B cell (primary cell): ENCODE data around the gene NUP85. TPM values are rescaled to one million over a fixed set of nuclear protein-coding genes. Genes with fewer than 3 reads are reported as not detected.

Experiments
- ATAC-seq: fragments of 200-7000 bp; cut with Tn5 transposase; one replicate; pipeline ENCODE4 v1.10.0; 2021; ENCODE audit warnings: low read depth, mild to moderate bottlenecking, moderate number of reproducible peaks, moderate library complexity
- CTCF ChIA-PET: fragments of 350-600 bp; sonication (Branson Sonifier 250); formaldehyde crosslinking; loops from one replicate; lab custom pipeline; 2021; ENCODE audit warnings: antibody characterized with exemption, inconsistent platforms; lab: Charles Lee
- POLR2A ChIA-PET: fragments of 350-600 bp; sonication (Branson Sonifier 250); formaldehyde crosslinking; loops from one replicate; lab custom pipeline; 2021; ENCODE audit warnings: antibody characterized with exemption; lab: Charles Lee
- DNase-seq: peaks from one replicate; pipeline ENCODE4 v3.0.0; 2013
- H2AFZ ChIP-seq: 2 replicates; pipeline ENCODE4 v1.6.1; 2012; ENCODE audit warnings: mild to moderate bottlenecking, low read depth, low read length; ENCODE audit not compliant: insufficient read depth, poor library complexity, severe bottlenecking
- H3K27ac ChIP-seq, 2 donors: 1 replicate in 1 of 2; 2 replicates in 1 of 2; pipeline ENCODE4 v1.5.1; 2012 to 2013; ENCODE audit warnings: low read length in 2 of 2, mild to moderate bottlenecking in 2 of 2, moderate library complexity in 1 of 2
- H3K27me3 ChIP-seq, 4 experiments: fragments of 200-600 bp in 1 of 4; sonication (generic) in 1 of 4; replicated peaks in 1 of 4; 1 replicate in 2 of 4; 2 replicates in 2 of 4; pipeline versions ENCODE4 v1.6.1 to v1.7.0; 2013 to 2016; ENCODE audit warnings: low read length in 3 of 4, mild to moderate bottlenecking in 2 of 4, mixed read lengths in 1 of 4, moderate library complexity in 1 of 4; ENCODE audit not compliant: insufficient read depth in 4 of 4, control insufficient read depth in 3 of 4; ENCODE audit errors: control extremely low read depth in 1 of 4
- H3K36me3 ChIP-seq, 2 experiments: replicated peaks in 1 of 2; 1 replicate in 1 of 2; 2 replicates in 1 of 2; pipeline versions ENCODE4 v1.6.1 to v1.7.1; 2013; ENCODE audit warnings: low read length in 1 of 2; ENCODE audit not compliant: insufficient read depth in 2 of 2, control insufficient read depth in 1 of 2; ENCODE audit errors: control extremely low read depth in 1 of 2, extremely low read depth in 1 of 2
- H3K4me1 ChIP-seq, 2 donors: fragments of 200-600 bp in 1 of 2; sonication (generic) in 1 of 2; 1 replicate in 1 of 2; 2 replicates in 1 of 2; pipeline versions ENCODE4 v1.5.1 to v1.6.1; 2013 to 2017; ENCODE audit warnings: low read length in 2 of 2; ENCODE audit not compliant: control insufficient read depth in 2 of 2, insufficient read depth in 2 of 2
- H3K4me2 ChIP-seq: replicated peaks from 2 replicates; pipeline ENCODE3; 2012; ENCODE audit warnings: mild to moderate bottlenecking, low read depth, low read length; ENCODE audit not compliant: poor library complexity, severe bottlenecking
- H3K4me3 ChIP-seq, 5 experiments: fragments of 200-600 bp in 1 of 5; sonication (generic) in 1 of 5; 1 replicate in 3 of 5; 2 replicates in 2 of 5; pipeline versions ENCODE4 v1.5.1 to v1.7.0; 2011 to 2016; ENCODE audit warnings: low read length in 4 of 5, mild to moderate bottlenecking in 4 of 5, low read depth in 2 of 5, control low read depth in 1 of 5, moderate library complexity in 1 of 5; ENCODE audit not compliant: insufficient read depth in 1 of 5; ENCODE audit errors: control extremely low read depth in 1 of 5, extremely low read depth in 1 of 5
- H3K79me2 ChIP-seq: fragments of 200-600 bp; sonication (generic); one replicate; pipeline ENCODE4 v1.6.0; 2016; ENCODE audit warnings: low read length; ENCODE audit not compliant: control insufficient read depth, insufficient read depth
- H3K9ac ChIP-seq: fragments of 200-600 bp; sonication (generic); 2 replicates; pipeline ENCODE4 v1.6.1; 2017; ENCODE audit warnings: mild to moderate bottlenecking, low read length, moderate library complexity
- H3K9me3 ChIP-seq, 3 donors: one replicate each; pipeline versions ENCODE4 v1.6.1 to v1.7.1; 2013; ENCODE audit warnings: low read length in 2 of 3; ENCODE audit not compliant: control insufficient read depth in 2 of 3, insufficient read depth in 1 of 3; ENCODE audit errors: control extremely low read depth in 1 of 3
- H4K20me1 ChIP-seq: 2 replicates; pipeline ENCODE4 v1.6.0; 2012; ENCODE audit warnings: mild to moderate bottlenecking, low read length; ENCODE audit not compliant: insufficient read depth, control insufficient read depth, poor library complexity, severe bottlenecking
- H3K27ac Mint-ChIP-seq: one replicate; pipeline ENCODE4 v1.8.0; 2021; ENCODE audit warnings: mixed read lengths
- H3K27me3 Mint-ChIP-seq: one replicate; pipeline ENCODE4 v1.8.0; 2021; ENCODE audit warnings: mixed read lengths
- H3K4me1 Mint-ChIP-seq: one replicate; pipeline ENCODE4 v1.8.0; 2021; ENCODE audit warnings: mixed read lengths
- H3K4me3 Mint-ChIP-seq: one replicate; pipeline ENCODE4 v1.8.0; 2021; ENCODE audit warnings: mixed read lengths
- H3K9me3 Mint-ChIP-seq: one replicate; pipeline ENCODE4 v1.8.0; 2022; ENCODE audit warnings: mixed read lengths; ENCODE audit not compliant: insufficient read depth
- CTCF ChIP-seq: fragments of 200-600 bp; IDR thresholded peaks from one replicate; pipeline ENCODE4 v1.8.0; 2022; ENCODE audit warnings: antibody characterized with exemption, mild to moderate bottlenecking
- EZH2 ChIP-seq: IDR thresholded peaks from 2 replicates; pipeline ENCODE4 v1.6.1; 2012; ENCODE audit warnings: borderline replicate concordance, low read depth, mild to moderate bottlenecking, moderate library complexity, low read length; ENCODE audit not compliant: insufficient read depth, poor library complexity, severe bottlenecking
- WGBS: methylation state at CpG from one replicate; pipeline ENCODE4 v1.1.5; 2013; ENCODE audit warnings: missing lambda C conversion rate; ENCODE audit not compliant: insufficient coverage; 5-methylcytosine and 5-hydroxymethylcytosine counted together
- intact Hi-C: fragments of 100-400 bp; cut with micrococcal nuclease; formaldehyde crosslinking; loops from one replicate; pipeline ENCODE4 v1.10.0; 2022
- polyA plus RNA-seq: library from polyadenylated mRNA; depleted of rRNA; stranded (reverse); fragments of >200 nt; gene quantifications from 2 replicates; pipeline ENCODE4 v1.2.3, GENCODE V29; 2012
- total RNA-seq, 2 donors: library from RNA; stranded (reverse); fragments of 120-200 nt in 1 of 2; gene quantifications; 1 replicate in 1 of 2; 2 replicates in 1 of 2; pipeline versions ENCODE4 v1.2.3 to v1.2.4, GENCODE V29; 2013 to 2022

Gene NUP85
- total and polyA plus RNA-seq, 2 donors (not counting 1 experiment from before 2014, with no cell fraction given): 97.5 to 142 TPM

DNA sequence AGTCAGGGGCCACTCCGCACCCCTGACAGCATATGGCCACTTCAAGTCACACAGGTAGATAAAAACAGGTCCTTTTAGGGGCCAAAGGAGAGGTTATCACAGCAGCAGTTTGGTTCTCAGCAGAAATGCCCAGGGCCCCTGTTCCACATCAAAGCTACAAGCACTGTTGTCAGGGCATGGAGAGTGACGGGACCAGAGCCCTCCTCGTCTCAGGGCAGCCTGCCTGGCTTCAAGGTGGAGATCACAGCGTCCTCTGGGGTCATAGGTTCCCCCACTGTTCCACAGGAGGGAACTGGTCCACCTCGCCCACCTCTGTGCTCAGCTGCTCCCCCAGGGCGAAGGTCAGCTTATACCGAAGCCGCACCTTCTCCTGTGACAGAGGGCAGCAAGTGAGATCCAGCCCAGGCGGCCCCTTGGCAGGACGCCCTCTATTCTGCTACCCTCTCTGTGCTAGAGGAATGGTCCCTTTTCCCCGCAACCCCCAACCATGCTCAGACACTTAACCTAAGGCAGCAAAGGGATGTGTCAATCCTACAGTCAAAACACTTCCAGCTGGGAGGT is 32.6 kb downstream of the NUP85 start:
- Histone ChIP-seq H3K9ac (no peak overlapping the region), H3K9me3 (no peaks in the 10 kb centered on the region), H3K79me2 (peaks cover 3% of the 10 kb centered on the region), H3K4me1 (peaks cover 10 to 33% of the 10 kb centered on the region in 2 donors), H2AFZ (no peak overlapping the region), H3K36me3 (peaks cover 18 to 88% of the 10 kb centered on the region in 2 experiments), H3K4me3 (no peak overlapping the region), H4K20me1 (no peaks in the 10 kb centered on the region), H3K27ac (no peak overlapping the region), H3K27me3 (no peaks in the 10 kb centered on the region), H3K4me2 (no peak overlapping the region)
- H3K27me3 Mint-ChIP-seq: no peaks in the 10 kb centered on the region
- ATAC-seq (no peak), DNase-seq (no peak)
- no peaks in the 10 kb centered on the region for H3K9me3 Mint-ChIP-seq
- H3K27ac Mint-ChIP-seq: no peak overlapping the region
- H3K4me1 Mint-ChIP-seq: peaks cover 24% of the 10 kb centered on the region
- 98% methylated on average over 10 of the region's 11 CpGs for WGBS
- CTCF ChIA-PET: interaction anchor here (0.9 to 3.8 kb wide), 9 partner anchors 8 to 174 kb away, joined by 3 to 25 read pairs (median 5); partner anchors contain the start of genes GGA3, MIF4GD and MRPS7
- TF ChIP-seq EZH2: no peak
- no peak for TF ChIP-seq CTCF
- intact Hi-C loops: loop anchor here (1.0 kb wide), 3 partner anchors 124 to 277 kb away; partner anchors contain the start of gene ARMC7
- POLR2A ChIA-PET: no interaction called here
- no peak overlapping the region for H3K4me3 Mint-ChIP-seq

GRCh38 chr17:75238684-75239191 is 33.3 kb downstream of the NUP85 start:
- H3K9ac ChIP-seq: no peak overlapping the region
- 67% methylated on average over 13 of the region's 13 CpGs for WGBS
- no peak overlapping the region for H3K4me3 ChIP-seq
- peak; percentile 61 for ATAC-seq
- H4K20me1 ChIP-seq: no peaks in the 10 kb centered on the region
- ChIA-PET POLR2A (no interaction called here), CTCF (interaction anchor here (0.6 to 3.8 kb wide), 15 partner anchors 9 to 281 kb away, joined by 3 to 25 read pairs (median 5); partner anchors contain the start of genes GGA3, MIF4GD and MRPS7)
- H3K4me1 Mint-ChIP-seq: peaks cover 30% of the 10 kb centered on the region
- TF ChIP-seq EZH2 (no peak), CTCF (peak; percentile 83)
- H3K79me2 ChIP-seq: peaks cover 3% of the 10 kb centered on the region
- no peak overlapping the region for H3K4me2 ChIP-seq
- DNase-seq: peak; percentile 75
- intact Hi-C loops: loop anchor here (1.0 kb wide), 3 partner anchors 124 to 277 kb away; partner anchors contain the start of gene ARMC7
- no peaks in the 10 kb centered on the region for H3K9me3 Mint-ChIP-seq
- peak overlapping the region; percentile 33 for H3K4me3 Mint-ChIP-seq
- peaks cover 18 to 92% of the 10 kb centered on the region in 2 experiments for H3K36me3 ChIP-seq
- H3K27me3 Mint-ChIP-seq: no peaks in the 10 kb centered on the region
- H3K27me3 ChIP-seq: no peaks in the 10 kb centered on the region
- H3K27ac ChIP-seq: no peak overlapping the region
- peak overlapping the region; percentile 92 for H3K27ac Mint-ChIP-seq
- H2AFZ ChIP-seq: no peak overlapping the region
- H3K4me1 ChIP-seq: peaks cover 10 to 40% of the 10 kb centered on the region in 2 donors
- no peaks in the 10 kb centered on the region for H3K9me3 ChIP-seq
